Stimulated activated CD4-positive, alpha-beta T cell treated with anti-CD3 and anti-CD28 coated beads, Interleukin-15, amount 100 ng/mL, for 48 hours (primary cell): ENCODE measurements around the gene HRH2.
"Not testable (repeated sequence)": the region's sequence is repeated elsewhere in the genome, so short reads cannot be mapped to it uniquely, and the experiment has no call there.

Source experiments
- DNase-seq, 2 donors: peaks; one replicate each; pipeline ENCODE4 v3.0.0-alpha.2; 2020; ENCODE audit warnings: low read depth in 2 of 2

Gene HRH2

GRCh38 chr5:175741556-175741955 is 83.7 kb downstream of the HRH2 start:
- DNase-seq, result no peak

DNA sequence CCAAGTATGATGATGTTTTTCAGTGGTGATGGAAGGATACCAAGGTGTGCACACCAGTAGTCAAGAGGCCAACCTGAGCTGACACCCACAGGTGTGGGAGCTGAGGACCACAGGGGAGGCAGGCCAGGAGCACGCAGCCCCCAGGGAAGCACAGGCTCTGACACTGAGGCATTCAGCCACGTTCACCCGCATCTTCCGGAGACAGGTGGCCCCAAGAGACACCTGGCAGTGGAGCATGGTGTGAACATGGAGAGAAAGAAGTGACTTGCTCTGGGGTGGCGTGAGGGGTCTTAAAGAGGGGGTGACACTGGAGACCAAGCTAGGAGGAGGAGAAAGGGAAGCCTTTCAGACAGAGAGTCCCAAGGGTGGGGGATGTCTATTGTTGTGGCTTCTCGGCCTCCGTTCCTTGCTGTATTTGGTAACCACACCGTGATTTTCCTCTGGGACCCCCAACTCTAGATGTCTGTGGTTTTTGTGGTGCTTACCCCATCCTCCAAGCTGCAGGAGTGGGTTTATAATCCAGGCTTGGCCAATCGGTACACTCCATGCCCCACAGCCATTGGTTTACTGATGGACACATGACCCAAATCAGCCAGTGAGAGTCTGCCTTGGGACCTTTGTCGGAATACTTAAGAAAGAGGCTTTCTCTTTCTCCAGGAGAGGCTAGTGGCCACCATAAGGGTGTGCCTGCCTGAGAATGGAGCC is 84.6 kb downstream of the HRH2 start:
- DNase-seq, result no peak

DNA sequence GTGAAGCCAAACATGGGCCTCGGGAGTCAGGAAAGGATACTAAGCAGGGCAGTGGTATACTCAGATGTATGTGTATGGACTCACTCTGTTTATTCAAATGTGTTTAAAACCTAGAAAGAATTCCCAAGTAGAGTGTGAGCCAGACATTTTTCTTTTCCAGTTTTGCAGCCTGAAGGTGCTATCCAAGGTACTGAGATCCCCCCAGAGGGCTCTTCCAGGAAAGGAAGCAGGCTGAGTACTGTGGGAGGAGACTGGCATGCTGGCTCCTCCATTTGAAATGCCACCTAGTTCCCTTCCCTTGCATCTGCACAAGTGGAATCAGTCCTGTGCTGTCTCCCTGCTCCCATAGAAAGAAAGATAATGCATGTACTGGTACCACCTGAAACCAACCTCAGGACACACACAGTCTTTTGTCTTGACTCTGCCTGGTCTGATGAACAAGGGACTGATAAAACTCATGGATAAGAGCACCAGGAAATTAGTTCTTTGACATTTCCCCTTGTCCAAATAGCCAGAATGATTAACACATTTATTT is 85.9 kb downstream of the HRH2 start:
- no peak for DNase-seq

DNA sequence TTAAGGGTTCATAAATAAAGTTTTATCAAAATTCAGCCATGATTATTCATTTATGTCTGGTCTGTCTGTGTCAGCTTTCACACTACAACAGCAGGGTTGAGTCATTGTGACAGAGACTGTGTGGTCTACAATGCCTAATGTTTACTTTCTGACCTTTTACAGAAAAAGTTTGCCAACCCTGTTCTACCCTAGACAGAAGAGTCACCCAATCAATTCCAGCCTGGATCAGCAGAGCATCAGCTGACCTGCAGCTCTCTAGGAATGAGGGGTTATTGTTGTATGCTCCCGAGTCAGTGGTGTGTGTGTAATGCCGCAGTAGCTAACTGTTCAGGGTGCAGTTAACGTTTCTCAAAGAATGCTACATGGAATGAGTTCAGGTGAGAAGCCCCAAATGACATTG is 87.3 kb downstream of the HRH2 start:
- no peak for DNase-seq

GRCh38 chr5:175746851-175747250 is 89.0 kb downstream of the HRH2 start:
- DNase-seq, result no peak

GRCh38 chr5:175747539-175748060 is 89.7 kb downstream of the HRH2 start:
- DNase-seq, result no peak

DNA sequence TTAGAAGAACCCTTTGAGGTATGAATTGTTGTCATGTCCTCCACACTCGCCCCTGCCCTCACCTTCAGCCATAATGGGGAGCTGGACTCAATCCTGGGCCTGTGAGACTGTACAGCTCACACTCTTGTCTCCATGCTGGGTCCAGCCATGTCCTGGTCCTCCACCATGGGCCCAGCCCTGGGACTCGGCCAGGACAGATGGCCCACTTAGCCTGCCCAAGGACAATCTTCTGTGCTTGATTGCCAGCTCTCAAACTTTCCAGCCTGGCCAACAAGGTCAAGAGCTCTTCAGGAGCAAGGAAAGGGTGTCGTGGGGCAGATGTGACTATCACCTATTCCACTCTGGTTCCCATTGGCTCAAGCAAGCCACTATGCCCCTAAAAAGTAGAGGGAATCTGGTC is 90.8 kb downstream of the HRH2 start:
- no peak for DNase-seq

- no peak for DNase-seq
Observed at GRCh38 chr5:175749591-175749990, 91.7 kb downstream of the HRH2 start.

- DNase-seq, result no peak
Observed at GRCh38 chr5:175750511-175750931, 92.7 kb downstream of the HRH2 start.

- no peak for DNase-seq
Observed at GRCh38 chr5:175751369-175751768, 93.5 kb downstream of the HRH2 start.

- no peak for DNase-seq
Observed at GRCh38 chr5:175752826-175753535, 95.1 kb downstream of the HRH2 start.

DNA sequence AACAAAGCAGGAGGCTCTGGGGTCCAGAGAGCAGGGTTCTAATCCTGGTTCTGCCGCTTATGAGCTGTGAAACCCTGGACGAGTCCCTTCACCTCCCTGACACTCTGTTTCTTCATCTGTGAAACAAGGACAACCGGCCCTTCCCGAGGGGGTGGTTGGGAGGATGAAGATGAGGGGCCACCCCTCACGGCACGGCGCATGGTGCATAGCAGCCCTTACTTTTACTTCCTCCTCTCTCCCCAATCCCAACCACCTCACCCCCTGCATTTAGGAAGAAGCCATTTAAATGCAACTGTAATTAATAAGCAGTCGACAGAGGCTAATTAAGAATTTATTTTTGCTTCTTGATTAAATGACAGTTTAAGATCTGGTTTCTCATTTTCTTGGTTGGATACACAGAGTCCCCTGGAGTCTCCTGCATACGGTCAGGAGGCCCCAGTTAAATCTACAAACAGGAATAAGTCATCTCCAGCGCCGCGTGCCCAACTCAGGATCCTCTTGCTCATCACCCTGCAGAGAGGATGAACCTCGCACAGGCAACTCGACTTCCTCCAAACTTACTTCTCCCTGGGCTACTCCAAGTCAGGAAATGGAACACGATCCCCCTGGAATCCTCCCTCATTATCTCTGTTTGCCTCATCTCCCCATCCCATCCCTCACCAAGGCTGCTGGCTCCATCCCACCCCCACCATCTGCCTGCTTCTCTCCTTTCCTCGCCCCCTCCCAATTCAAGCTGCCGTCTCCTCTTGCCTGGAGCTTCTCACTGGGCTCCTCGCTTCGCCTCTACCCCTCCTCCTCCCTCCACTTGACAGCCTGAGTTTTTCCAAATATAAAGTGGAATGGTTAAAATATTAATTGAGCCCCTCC is 95.9 kb downstream of the HRH2 start:
- no peak for DNase-seq

GRCh38 chr5:175759991-175760390 is 102.1 kb downstream of the HRH2 start:
- DNase-seq, result not testable (repeated sequence)
